Measurements from ENCODE around the gene ZNF154. TPM values are rescaled to one million over a fixed set of nuclear protein-coding genes. Genes with fewer than 3 reads are reported as not detected.

ZNF154 gene
- total RNA-seq, 4 donors from 2014 or later: 3.8 to 12.6 (median 9.0) TPM

DNA sequence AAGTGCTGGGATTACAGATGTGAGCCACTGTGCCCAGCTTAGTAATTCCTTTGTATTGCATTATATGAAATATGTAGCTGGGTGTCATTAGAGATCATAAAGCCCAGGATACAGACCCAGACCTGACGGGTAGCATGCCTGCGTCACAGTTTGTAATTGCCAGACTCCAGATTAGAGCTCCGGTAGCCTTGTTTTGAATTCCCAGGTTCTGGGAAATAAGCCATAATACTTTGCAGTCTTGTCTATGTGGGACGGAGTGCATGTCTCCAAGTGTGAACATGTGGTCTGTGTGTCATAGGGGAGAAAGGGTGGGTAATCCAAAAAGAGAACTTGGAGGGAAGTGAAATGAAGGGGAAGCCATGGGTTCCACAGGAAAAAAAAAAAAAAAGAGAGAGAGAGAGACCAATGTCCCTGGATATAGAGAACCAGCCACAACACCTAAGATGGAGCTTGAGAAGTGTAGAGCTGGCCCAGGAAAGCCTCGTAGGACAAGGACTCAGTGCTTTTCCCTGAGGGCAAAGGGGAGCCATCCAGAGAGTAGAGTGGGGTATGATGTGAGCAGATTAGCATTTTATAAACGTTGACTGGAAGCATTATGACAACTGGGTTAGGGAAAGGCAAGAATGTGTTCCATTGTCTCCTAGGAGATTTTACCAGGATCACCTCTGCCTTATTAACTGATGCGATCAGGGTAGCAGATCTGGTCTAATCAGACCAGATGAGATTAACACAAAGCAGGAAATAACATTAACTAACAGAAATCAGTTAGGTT lies 37.7 kb downstream of the ZNF154 start:
- Histone ChIP-seq H3K27ac (no peak overlapping the region), H3K4me1 (no peaks in the 10 kb centered on the region), H3K9me3 (no peaks in the 10 kb centered on the region), H3K36me3 (no peaks in the 10 kb centered on the region), H3K27me3 (peaks cover 15% of the 10 kb centered on the region), H3K4me3 (no peak overlapping the region)
- no peak for ATAC-seq
- WGBS, 2 donors (ENCODE audit: low coverage in 1 of 2): 48 to 50% methylated on average over 3 to 6 of the region's 7 CpGs
- TF ChIP-seq POLR2A (IDR thresholded peaks at IDR 0.05): no peak
- TF ChIP-seq, protein P1, sequence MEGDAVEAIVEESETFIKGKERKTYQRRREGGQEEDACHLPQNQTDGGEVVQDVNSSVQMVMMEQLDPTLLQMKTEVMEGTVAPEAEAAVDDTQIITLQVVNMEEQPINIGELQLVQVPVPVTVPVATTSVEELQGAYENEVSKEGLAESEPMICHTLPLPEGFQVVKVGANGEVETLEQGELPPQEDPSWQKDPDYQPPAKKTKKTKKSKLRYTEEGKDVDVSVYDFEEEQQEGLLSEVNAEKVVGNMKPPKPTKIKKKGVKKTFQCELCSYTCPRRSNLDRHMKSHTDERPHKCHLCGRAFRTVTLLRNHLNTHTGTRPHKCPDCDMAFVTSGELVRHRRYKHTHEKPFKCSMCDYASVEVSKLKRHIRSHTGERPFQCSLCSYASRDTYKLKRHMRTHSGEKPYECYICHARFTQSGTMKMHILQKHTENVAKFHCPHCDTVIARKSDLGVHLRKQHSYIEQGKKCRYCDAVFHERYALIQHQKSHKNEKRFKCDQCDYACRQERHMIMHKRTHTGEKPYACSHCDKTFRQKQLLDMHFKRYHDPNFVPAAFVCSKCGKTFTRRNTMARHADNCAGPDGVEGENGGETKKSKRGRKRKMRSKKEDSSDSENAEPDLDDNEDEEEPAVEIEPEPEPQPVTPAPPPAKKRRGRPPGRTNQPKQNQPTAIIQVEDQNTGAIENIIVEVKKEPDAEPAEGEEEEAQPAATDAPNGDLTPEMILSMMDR (IDR thresholded peaks at IDR 0.05): no peak
- TF ChIP-seq POLR2AphosphoS5 (IDR thresholded peaks at IDR 0.05): no peak
- TF ChIP-seq EP300 (IDR thresholded peaks at IDR 0.05): no peak

DNA sequence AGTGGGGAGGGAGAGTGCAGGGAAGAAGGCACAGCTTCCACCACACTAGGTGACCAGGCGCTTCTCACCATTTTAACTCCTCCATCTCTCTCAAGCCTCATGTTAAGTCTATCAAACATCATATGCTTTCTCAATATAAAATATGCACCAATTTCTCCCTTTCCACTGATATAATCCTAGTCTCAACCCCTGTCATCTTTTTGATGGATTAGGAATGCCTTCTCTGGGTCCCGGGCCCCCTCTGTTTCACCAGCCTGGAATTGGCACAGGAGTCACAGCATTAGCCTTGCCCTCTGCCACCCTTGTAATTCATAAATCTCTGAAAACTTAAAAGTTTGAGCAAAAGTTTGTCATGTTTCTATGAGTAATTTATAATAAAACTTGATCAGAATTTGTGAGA lies 40.4 kb downstream of the ZNF154 start, which contains the start of gene ZSCAN4:
ZSCAN4 (plus strand) TSS at position 301 of the 400 bp plus-strand sequence. CDS start 7,211 bp downstream, outside the sequence.
- H3K27ac ChIP-seq: no peak within 1 kb of the TSS
- peaks cover 0 to 19% (median 0%) of the 10 kb centered on the region in 3 donors for H3K4me1 ChIP-seq
- peaks cover 15% of the 10 kb centered on the region for H3K27me3 ChIP-seq
- H3K9me3 ChIP-seq: no peaks in the 10 kb centered on the region
- no peak for ATAC-seq
- 74 to 86% methylated on average over 2 of the region's 2 CpGs for WGBS, 2 donors (ENCODE audit: low coverage in 1 of 2)
- H3K36me3 ChIP-seq: no peaks in the 10 kb centered on the region
- H3K4me3 ChIP-seq: no peak within 1 kb of the TSS
- TF ChIP-seq POLR2AphosphoS5 (IDR thresholded peaks at IDR 0.05) (no peak), EP300 (IDR thresholded peaks at IDR 0.05) (no peak), POLR2A (IDR thresholded peaks at IDR 0.05) (no peak)
- TF ChIP-seq, protein P1 (IDR thresholded peaks at IDR 0.05): no peak

DNA sequence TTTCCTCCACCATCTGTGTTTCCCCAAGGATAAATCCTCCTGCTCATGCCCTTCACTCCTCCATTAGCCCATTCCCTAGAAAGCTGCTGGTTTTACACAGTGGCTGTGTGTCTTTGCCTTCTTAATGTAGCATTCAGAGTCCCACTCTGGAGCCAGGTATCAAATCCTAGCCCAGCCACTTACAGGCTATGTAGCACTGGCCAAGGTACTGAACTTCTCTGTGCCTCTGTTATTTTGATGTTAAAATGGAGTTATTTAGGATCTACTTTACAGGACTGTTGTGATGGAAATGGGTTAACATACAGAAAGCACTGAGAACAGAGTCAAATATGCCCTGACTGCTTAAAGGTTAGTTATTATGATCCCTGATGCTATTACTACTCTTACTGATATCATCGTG lies 41.8 kb downstream of the ZNF154 start:
- H3K9me3 ChIP-seq: no peaks in the 10 kb centered on the region
- peaks cover 23% of the 10 kb centered on the region for H3K27me3 ChIP-seq
- H3K4me1 ChIP-seq: peaks cover 0 to 20% (median 0%) of the 10 kb centered on the region in 3 donors
- no peak overlapping the region for H3K4me3 ChIP-seq
- WGBS, 2 donors (ENCODE audit: low coverage in 1 of 2): 89 to 100% methylated on average over 1 of the region's 1 CpG
- no peaks in the 10 kb centered on the region for H3K36me3 ChIP-seq
- TF ChIP-seq POLR2AphosphoS5 (IDR thresholded peaks at IDR 0.05) (no peak), EP300 (IDR thresholded peaks at IDR 0.05) (no peak), POLR2A (IDR thresholded peaks at IDR 0.05) (no peak)
- TF ChIP-seq, protein P1 (IDR thresholded peaks at IDR 0.05): no peak
- no peak overlapping the region for H3K27ac ChIP-seq
- no peak for ATAC-seq

DNA sequence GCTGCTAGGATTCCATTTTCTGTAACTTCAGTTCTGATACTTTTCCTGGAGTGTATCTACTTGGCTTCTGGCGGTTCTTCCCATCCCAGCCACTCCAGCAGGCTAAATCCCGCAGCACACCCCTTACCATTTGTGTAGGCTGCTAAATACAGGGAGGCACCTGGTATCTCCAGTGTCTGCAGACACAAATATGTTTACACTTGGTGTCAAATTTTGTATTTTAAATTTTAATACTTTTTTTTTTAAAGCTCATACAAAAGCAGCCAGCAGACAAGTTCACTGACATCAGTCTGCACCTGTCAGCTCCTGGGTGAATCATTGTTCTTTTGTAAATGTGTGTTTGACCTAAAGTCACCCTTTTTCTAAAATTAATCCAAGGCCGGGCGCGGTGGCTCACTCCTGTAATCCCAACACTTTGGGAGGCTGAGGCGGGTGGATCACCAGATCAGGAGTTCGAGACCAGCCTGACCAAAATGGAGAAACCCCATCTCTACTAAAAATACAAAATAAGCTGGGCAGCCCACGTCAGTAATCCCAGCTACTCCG lies 43.7 kb downstream of the ZNF154 start:
- Histone ChIP-seq H3K4me1 (peaks cover 0 to 20% (median 0%) of the 10 kb centered on the region in 3 donors), H3K27me3 (peaks cover 26% of the 10 kb centered on the region), H3K36me3 (no peaks in the 10 kb centered on the region), H3K4me3 (no peak overlapping the region), H3K9me3 (no peaks in the 10 kb centered on the region), H3K27ac (peak overlapping the region in 3 of 4 donors; percentile 79 to 88 (median 84))
- 44 to 62% methylated on average over 3 to 7 of the region's 9 CpGs for WGBS, 2 donors (ENCODE audit: low coverage in 1 of 2)
- TF ChIP-seq POLR2A (IDR thresholded peaks at IDR 0.05) (no peak), EP300 (IDR thresholded peaks at IDR 0.05) (no peak), POLR2AphosphoS5 (IDR thresholded peaks at IDR 0.05) (no peak)
- TF ChIP-seq, protein P1 (IDR thresholded peaks at IDR 0.05): no peak
- ATAC-seq: no peak
